HepG2 (cell line): ENCODE data around the gene TAS1R1. TPM values are rescaled to one million over a fixed set of nuclear protein-coding genes. Genes with fewer than 3 reads are reported as not detected.

Experiments
- EP300 ChIP-seq, 3 experiments: sonication (generic) in 1 of 3; formaldehyde crosslinking in 1 of 3; IDR thresholded peaks; 2 replicates each; pipeline versions ENCODE4 v1.5.1 to v1.6.1; 2011 to 2020; ENCODE audit warnings: low read depth in 2 of 3, low read length in 2 of 3, borderline replicate concordance in 1 of 3, improper control_type of control experiment in 1 of 3, mild to moderate bottlenecking in 1 of 3, missing genetic modification reagents in 1 of 3, moderate library complexity in 1 of 3
- KDM4B ChIP-seq: sonication (generic); formaldehyde crosslinking; IDR thresholded peaks from 2 replicates; pipeline ENCODE4 v1.4.0; 2020; ENCODE audit warnings: missing genetic modification reagents
- MAZ ChIP-seq, 2 experiments: sonication (generic) in 1 of 2; formaldehyde crosslinking in 1 of 2; IDR thresholded peaks; 2 replicates each; pipeline versions ENCODE4 v1.5.0 to v1.6.1; 2012 to 2020; ENCODE audit warnings: low read depth in 2 of 2, mild to moderate bottlenecking in 2 of 2, borderline replicate concordance in 1 of 2, improper control_type of control experiment in 1 of 2, low read length in 1 of 2, missing genetic modification reagents in 1 of 2, moderate library complexity in 1 of 2
- ONECUT2 ChIP-seq: sonication (generic); formaldehyde crosslinking; IDR thresholded peaks from 2 replicates; pipeline ENCODE4 v1.4.0; 2020; ENCODE audit warnings: missing genetic modification reagents
- POLR2AphosphoS5 ChIP-seq: IDR thresholded peaks from 2 replicates; pipeline ENCODE4 v1.6.1; 2012; ENCODE audit warnings: low read depth, low read length
- SNAI1 ChIP-seq: sonication (generic); formaldehyde crosslinking; IDR thresholded peaks from 2 replicates; pipeline ENCODE4 v1.5.0; 2020; ENCODE audit warnings: mild to moderate bottlenecking, missing genetic modification reagents, borderline replicate concordance
- SPEN ChIP-seq: sonication (generic); formaldehyde crosslinking; IDR thresholded peaks from 2 replicates; pipeline ENCODE4 v1.5.1; 2020; ENCODE audit warnings: low read depth, mild to moderate bottlenecking, missing genetic modification reagents
- STAT5B ChIP-seq: sonication (generic); formaldehyde crosslinking; IDR thresholded peaks from 2 replicates; pipeline ENCODE4 v1.4.0; 2020; ENCODE audit warnings: missing genetic modification reagents
- TOPORS ChIP-seq: sonication (generic); formaldehyde crosslinking; IDR thresholded peaks from 2 replicates; pipeline ENCODE4 v1.8.0; 2023; ENCODE audit warnings: mild to moderate bottlenecking, missing genetic modification reagents
- polyA plus RNA-seq, 8 experiments: library from polyadenylated mRNA; depleted of rRNA in 3 of 8; stranded (reverse) in 7 of 8; unstranded in 1 of 8; fragments of >200 nt; fragmentation: Illumina TruSeq in 4 of 8; extraction: Trizol in 4 of 8; gene quantifications; 2 replicates each; pipeline versions ENCODE4 v1.2.1 to v1.2.3, GENCODE V29; 2011 to 2016; ENCODE audit warnings: low read depth in 4 of 8, missing spikeins in 1 of 8, mixed read lengths in 1 of 8; ENCODE audit not compliant: insufficient read depth in 1 of 8
- total RNA-seq, 5 experiments: library from RNA; depleted of rRNA; stranded (reverse); fragments of >200 nt; fragmentation: Illumina TruSeq; extraction: Trizol; gene quantifications; 2 replicates each; pipeline ENCODE4 v1.2.3, GENCODE V29; 2016; ENCODE audit warnings: low read depth in 1 of 5
- TF ChIP-seq, protein P1 (sequence below): sonication (generic); formaldehyde crosslinking; IDR thresholded peaks from 2 replicates; pipeline ENCODE4; 2020; ENCODE audit warnings: missing genetic modification reagents, mild to moderate bottlenecking, borderline replicate concordance
- TF ChIP-seq, protein P2 (sequence below): sonication (generic); formaldehyde crosslinking; IDR thresholded peaks from 2 replicates; pipeline ENCODE4 v1.4.0; 2020; ENCODE audit warnings: mild to moderate bottlenecking, missing genetic modification reagents
- TF ChIP-seq, protein P3 (sequence below): IDR thresholded peaks from 2 replicates; pipeline ENCODE4 v1.6.1; 2012; ENCODE audit warnings: low read depth, low read length, improper control_type of control experiment
- TF ChIP-seq, protein P4 (sequence below): sonication (generic); formaldehyde crosslinking; IDR thresholded peaks from 2 replicates; pipeline ENCODE4 v1.4.0; 2020; ENCODE audit warnings: mild to moderate bottlenecking, low read depth, missing genetic modification reagents

The TAS1R1 gene
- total and polyA plus RNA-seq, 2 of the 13 experiments (the other 11 are each of a cell fraction or from before 2014, with no cell fraction given), result 1.4 to 1.6 TPM

DNA sequence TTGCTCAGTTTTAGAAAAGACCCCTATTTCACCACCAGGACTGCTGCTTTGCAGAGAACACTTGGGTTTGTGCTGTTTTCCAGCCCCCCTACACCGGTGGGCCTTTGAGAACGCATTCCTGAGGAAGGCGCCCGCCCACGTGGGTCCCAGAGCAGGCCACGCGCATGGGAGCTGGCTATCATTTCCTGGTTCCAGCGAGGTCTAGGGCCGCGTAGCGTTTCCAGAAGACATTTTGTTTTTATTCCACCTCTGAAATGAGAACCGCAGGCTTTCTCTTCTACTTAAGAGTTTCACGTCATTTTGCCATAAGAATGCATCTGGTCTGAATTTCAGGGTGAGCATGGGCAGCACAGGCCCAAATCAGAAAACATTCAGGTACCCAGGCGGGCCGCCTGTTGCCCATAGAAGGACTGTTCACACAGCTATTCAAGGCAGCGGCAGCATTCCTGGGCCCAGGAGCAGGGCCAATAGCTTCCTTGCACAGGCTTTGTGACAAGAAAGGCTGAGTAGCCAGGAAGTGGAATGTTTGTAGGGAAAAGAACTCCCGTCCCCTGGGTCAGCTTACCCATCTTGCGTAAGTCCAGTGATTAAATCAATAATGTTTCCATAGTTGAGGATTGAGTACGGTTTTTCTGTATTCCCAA lies 48.9 kb downstream of the TAS1R1 start (continued):
- TF ChIP-seq EP300 (IDR thresholded peaks at IDR 0.05; ENCODE audit: low read depth in 2 of 2, low read length in 2 of 2), result peak in 1 of 2 experiments; percentile 53; a peak in 2 of 4 replicates
- peak; percentile 29; the same call in 1 of the 2 replicates for TF ChIP-seq EP300 (CRISPR knock-in tag; IDR thresholded peaks at IDR 0.05; ENCODE audit: borderline replicate concordance)
- 0 out of 2 replicates have a peak, but pooled peaks have one; percentile 36 for TF ChIP-seq STAT5B (CRISPR knock-in tag)
- no peak; the same call in 1 of the 2 replicates for TF ChIP-seq SPEN
- 0 out of 2 replicates have a peak, but pooled peaks have one; percentile 22 for TF ChIP-seq TOPORS
- TF ChIP-seq, protein P1, sequence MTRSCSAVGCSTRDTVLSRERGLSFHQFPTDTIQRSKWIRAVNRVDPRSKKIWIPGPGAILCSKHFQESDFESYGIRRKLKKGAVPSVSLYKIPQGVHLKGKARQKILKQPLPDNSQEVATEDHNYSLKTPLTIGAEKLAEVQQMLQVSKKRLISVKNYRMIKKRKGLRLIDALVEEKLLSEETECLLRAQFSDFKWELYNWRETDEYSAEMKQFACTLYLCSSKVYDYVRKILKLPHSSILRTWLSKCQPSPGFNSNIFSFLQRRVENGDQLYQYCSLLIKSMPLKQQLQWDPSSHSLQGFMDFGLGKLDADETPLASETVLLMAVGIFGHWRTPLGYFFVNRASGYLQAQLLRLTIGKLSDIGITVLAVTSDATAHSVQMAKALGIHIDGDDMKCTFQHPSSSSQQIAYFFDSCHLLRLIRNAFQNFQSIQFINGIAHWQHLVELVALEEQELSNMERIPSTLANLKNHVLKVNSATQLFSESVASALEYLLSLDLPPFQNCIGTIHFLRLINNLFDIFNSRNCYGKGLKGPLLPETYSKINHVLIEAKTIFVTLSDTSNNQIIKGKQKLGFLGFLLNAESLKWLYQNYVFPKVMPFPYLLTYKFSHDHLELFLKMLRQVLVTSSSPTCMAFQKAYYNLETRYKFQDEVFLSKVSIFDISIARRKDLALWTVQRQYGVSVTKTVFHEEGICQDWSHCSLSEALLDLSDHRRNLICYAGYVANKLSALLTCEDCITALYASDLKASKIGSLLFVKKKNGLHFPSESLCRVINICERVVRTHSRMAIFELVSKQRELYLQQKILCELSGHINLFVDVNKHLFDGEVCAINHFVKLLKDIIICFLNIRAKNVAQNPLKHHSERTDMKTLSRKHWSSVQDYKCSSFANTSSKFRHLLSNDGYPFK (CRISPR knock-in tag), result 0 out of 2 replicates have a peak, but pooled peaks have one; percentile 51
- 0 out of 2 replicates have a peak, but pooled peaks have one; percentile 44 for TF ChIP-seq KDM4B (CRISPR knock-in tag)
- TF ChIP-seq ONECUT2 (CRISPR knock-in tag), result peak; percentile 98
- peak; percentile 84 for TF ChIP-seq POLR2AphosphoS5
- TF ChIP-seq, protein P2, sequence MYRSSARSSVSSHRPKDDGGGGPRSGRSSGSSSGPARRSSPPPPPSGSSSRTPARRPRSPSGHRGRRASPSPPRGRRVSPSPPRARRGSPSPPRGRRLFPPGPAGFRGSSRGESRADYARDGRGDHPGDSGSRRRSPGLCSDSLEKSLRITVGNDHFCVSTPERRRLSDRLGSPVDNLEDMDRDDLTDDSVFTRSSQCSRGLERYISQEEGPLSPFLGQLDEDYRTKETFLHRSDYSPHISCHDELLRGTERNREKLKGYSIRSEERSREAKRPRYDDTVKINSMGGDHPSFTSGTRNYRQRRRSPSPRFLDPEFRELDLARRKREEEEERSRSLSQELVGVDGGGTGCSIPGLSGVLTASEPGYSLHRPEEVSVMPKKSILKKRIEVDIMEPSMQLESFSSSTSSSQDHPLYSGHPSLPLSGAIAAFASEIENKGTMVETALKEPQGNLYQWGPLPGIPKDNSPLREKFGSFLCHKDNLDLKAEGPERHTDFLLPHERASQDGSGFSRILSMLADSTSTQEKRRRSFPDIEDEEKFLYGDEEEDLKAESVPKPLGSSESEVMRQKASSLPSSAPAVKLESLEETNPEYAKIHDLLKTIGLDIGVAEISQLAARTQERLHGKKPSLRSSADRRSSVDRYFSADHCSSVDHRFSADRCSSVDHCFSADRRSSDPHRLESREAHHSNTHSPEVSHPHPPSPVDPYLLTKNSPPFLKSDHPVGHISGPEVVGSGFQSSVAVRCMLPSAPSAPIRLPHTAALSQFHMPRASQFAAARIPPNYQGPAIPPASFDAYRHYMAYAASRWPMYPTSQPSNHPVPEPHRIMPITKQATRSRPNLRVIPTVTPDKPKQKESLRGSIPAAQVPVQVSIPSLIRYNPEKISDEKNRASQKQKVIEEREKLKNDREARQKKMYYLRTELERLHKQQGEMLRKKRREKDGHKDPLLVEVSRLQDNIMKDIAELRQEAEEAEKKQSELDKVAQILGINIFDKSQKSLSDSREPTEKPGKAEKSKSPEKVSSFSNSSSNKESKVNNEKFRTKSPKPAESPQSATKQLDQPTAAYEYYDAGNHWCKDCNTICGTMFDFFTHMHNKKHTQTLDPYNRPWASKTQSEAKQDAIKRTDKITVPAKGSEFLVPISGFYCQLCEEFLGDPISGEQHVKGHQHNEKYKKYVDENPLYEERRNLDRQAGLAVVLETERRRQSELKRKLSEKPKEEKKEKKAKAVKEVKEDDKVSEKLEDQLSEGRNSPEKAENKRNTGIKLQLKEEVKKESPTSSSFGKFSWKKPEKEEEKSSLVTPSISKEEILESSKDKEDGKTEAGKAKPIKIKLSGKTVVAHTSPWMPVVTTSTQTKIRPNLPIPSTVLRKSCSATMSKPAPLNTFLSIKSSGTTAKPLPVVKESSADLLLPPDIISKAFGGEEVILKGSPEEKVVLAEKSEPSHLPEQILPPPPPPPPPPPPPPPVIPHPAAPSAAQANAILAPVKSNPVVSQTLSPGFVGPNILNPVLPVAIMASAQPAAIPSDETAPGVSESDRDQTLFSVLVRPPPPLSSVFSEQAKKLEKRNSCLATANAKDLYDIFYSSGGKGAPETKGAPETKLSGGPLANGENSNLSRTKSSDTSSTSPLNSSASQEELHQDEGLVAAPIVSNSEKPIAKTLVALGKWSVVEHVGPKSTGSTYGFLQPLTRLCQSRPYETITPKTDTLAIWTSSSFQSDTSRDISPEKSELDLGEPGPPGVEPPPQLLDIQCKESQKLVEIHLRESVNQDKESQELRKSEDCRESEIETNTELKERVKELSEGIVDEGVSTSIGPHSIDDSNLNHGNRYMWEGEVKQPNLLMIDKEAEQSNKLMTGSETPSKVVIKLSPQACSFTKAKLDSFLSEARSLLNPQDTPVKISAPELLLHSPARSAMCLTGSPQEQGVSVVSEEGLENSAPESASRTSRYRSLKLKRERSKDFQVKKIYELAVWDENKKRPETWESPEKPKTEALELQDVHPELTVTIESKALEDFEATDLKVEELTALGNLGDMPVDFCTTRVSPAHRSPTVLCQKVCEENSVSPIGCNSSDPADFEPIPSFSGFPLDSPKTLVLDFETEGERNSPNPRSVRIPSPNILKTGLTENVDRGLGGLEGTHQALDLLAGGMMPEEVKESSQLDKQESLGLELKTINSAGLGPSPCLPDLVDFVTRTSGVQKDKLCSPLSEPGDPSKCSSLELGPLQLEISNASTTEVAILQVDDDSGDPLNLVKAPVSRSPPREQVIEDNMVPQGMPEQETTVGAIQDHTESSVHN, result no peak
- TF ChIP-seq, protein P3, sequence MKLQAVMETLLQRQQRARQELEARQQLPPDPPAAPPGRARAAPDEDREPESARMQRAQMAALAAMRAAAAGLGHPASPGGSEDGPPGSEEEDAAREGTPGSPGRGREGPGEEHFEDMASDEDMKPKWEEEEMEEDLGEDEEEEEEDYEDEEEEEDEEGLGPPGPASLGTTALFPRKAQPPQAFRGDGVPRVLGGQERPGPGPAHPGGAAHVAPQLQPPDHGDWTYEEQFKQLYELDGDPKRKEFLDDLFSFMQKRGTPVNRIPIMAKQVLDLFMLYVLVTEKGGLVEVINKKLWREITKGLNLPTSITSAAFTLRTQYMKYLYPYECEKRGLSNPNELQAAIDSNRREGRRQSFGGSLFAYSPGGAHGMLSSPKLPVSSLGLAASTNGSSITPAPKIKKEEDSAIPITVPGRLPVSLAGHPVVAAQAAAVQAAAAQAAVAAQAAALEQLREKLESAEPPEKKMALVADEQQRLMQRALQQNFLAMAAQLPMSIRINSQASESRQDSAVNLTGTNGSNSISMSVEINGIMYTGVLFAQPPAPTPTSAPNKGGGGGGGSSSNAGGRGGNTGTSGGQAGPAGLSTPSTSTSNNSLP, result peak; percentile 99
- no peak for TF ChIP-seq MAZ (IDR thresholded peaks at IDR 0.05; ENCODE audit: borderline replicate concordance, low read depth, low read length)
- TF ChIP-seq MAZ (CRISPR knock-in tag; IDR thresholded peaks at IDR 0.05; ENCODE audit: low read depth), result 0 out of 2 replicates have a peak, but pooled peaks have one; percentile 30
- TF ChIP-seq, protein P4, sequence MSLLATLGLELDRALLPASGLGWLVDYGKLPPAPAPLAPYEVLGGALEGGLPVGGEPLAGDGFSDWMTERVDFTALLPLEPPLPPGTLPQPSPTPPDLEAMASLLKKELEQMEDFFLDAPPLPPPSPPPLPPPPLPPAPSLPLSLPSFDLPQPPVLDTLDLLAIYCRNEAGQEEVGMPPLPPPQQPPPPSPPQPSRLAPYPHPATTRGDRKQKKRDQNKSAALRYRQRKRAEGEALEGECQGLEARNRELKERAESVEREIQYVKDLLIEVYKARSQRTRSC (CRISPR knock-in tag), result 0 out of 2 replicates have a peak, but pooled peaks have one; percentile 27
- TF ChIP-seq SNAI1 (CRISPR knock-in tag), result no peak
